PC-3 (cell line): ENCODE results near the gene WIPF3. TPM values are rescaled to one million over a fixed set of nuclear protein-coding genes. Genes with fewer than 3 reads are reported as not detected.

ENCODE experiments used
- ATAC-seq: fragments of 200-7000 bp; cut with Tn5 transposase; 2 replicates; pipeline ENCODE4 v1.9.1; 2020; ENCODE audit warnings: mild to moderate bottlenecking, moderate library complexity
- BruUV-seq: library from RNA; stranded (reverse); fragments of 400-500 nt; replicated peaks from 2 replicates; lab custom pipeline; 2021; lab: Mats Ljungman, UMichigan
- CTCF ChIA-PET: fragments of 300-600 bp; sonication (Branson Sonifier 250); formaldehyde crosslinking; loops from one replicate; lab custom pipeline; 2022; ENCODE audit warnings: antibody characterized with exemption; lab: Charles Lee
- POLR2A ChIA-PET: fragments of 300-600 bp; sonication (Branson Sonifier 250); formaldehyde crosslinking; loops from one replicate; lab custom pipeline; 2022; ENCODE audit warnings: antibody characterized with exemption; ENCODE audit not compliant: unreplicated experiment; lab: Charles Lee
- DNase-seq: peaks from one replicate; pipeline ENCODE4 v3.0.0-alpha.2; 2015
- H2AFZ ChIP-seq: fragments of 300-600 bp; sonication (generic); 2 replicates; pipeline ENCODE4 v1.6.0; 2016; ENCODE audit warnings: antibody characterized with exemption, low read length
- H3F3A ChIP-seq: fragments of 300-600 bp; sonication (generic); one replicate; pipeline ENCODE4 v1.6.0; 2017; ENCODE audit warnings: antibody characterized with exemption, low read length, control low read depth, mild to moderate bottlenecking; ENCODE audit not compliant: unreplicated experiment
- H3K27ac ChIP-seq: fragments of 300-600 bp; sonication (generic); 2 replicates; pipeline ENCODE4 v1.5.1; 2016; ENCODE audit warnings: mild to moderate bottlenecking, low read length
- H3K27me3 ChIP-seq: fragments of 300-600 bp; sonication (generic); 2 replicates; pipeline ENCODE4 v1.6.1; 2016; ENCODE audit warnings: low read length, mixed read lengths
- H3K36me3 ChIP-seq: fragments of 300-600 bp; sonication (generic); 2 replicates; pipeline ENCODE4 v1.6.1; 2016; ENCODE audit warnings: low read depth, mixed run types, low read length, mixed read lengths
- H3K4me1 ChIP-seq: fragments of 300-600 bp; sonication (generic); 2 replicates; pipeline ENCODE4 v1.5.1; 2016; ENCODE audit warnings: low read length; ENCODE audit not compliant: insufficient read depth
- H3K4me2 ChIP-seq: fragments of 300-600 bp; sonication (generic); 2 replicates; pipeline ENCODE4 v1.6.0; 2016; ENCODE audit warnings: low read length
- H3K4me3 ChIP-seq: fragments of 300-600 bp; sonication (generic); 2 replicates; pipeline ENCODE4 v1.5.1; 2016; ENCODE audit warnings: mild to moderate bottlenecking, low read length, mixed read lengths
- H3K79me2 ChIP-seq: fragments of 300-600 bp; sonication (generic); 2 replicates; pipeline ENCODE4 v1.6.1; 2017; ENCODE audit warnings: low read length, mixed read lengths
- H3K9ac ChIP-seq: fragments of 300-600 bp; sonication (generic); 2 replicates; pipeline ENCODE4 v1.6.0; 2016; ENCODE audit warnings: mild to moderate bottlenecking, low read length
- H3K9me2 ChIP-seq: fragments of 300-600 bp; sonication (generic); replicated peaks from 2 replicates; pipeline ENCODE4 v1.6.1; 2016; ENCODE audit warnings: mixed run types, low read length, mixed read lengths
- H3K9me3 ChIP-seq: fragments of 300-600 bp; sonication (generic); 2 replicates; pipeline ENCODE4 v1.6.1; 2016; ENCODE audit warnings: low read length, mixed read lengths
- H4K20me1 ChIP-seq: fragments of 300-600 bp; sonication (generic); 2 replicates; pipeline ENCODE4 v1.6.1; 2016; ENCODE audit warnings: low read length, mixed read lengths
- CTCF ChIP-seq: fragments of 300-600 bp; sonication (generic); conservative IDR thresholded peaks from 2 replicates; pipeline ENCODE4 v1.5.1; 2017; ENCODE audit warnings: antibody characterized with exemption, low read depth, mild to moderate bottlenecking, low read length
- EZH2 ChIP-seq: fragments of 300-600 bp; sonication (generic); IDR thresholded peaks from one replicate; pipeline ENCODE4 v1.6.1; 2017; ENCODE audit warnings: antibody characterized with exemption, mild to moderate bottlenecking, low read length; ENCODE audit not compliant: unreplicated experiment
- EZH2phosphoT487 ChIP-seq: fragments of 300-600 bp; sonication (generic); IDR thresholded peaks from 2 replicates; pipeline ENCODE4 v1.6.1; 2018; ENCODE audit warnings: mild to moderate bottlenecking, antibody characterized with exemption, low read length, borderline replicate concordance
- intact Hi-C: fragments of 100-400 bp; cut with micrococcal nuclease; formaldehyde crosslinking; loops from 2 replicates; pipeline ENCODE4 v1.9.0; 2023
- total RNA-seq: library from RNA; depleted of rRNA; stranded (reverse); fragments of >200 nt; gene quantifications from 2 replicates; pipeline ENCODE4 v1.2.3, GENCODE V29; 2014

WIPF3 gene
- total RNA-seq, 1 experiment from 2014 or later = 3.4 TPM

- TF ChIP-seq EZH2phosphoT487 (no peak), EZH2 (no peak), CTCF (no peak)
- Histone ChIP-seq H3K36me3 (no peaks in the 10 kb centered on the region), H3K27me3 (no peaks in the 10 kb centered on the region), H3F3A (no peaks in the 10 kb centered on the region), H3K4me1 (no peaks in the 10 kb centered on the region), H4K20me1 (no peaks in the 10 kb centered on the region), H2AFZ (no peak overlapping the region), H3K9ac (no peak overlapping the region), H3K9me2 (no peaks in the 10 kb centered on the region), H3K79me2 (no peaks in the 10 kb centered on the region), H3K4me3 (no peak overlapping the region), H3K9me3 (no peaks in the 10 kb centered on the region), H3K27ac (no peak overlapping the region), H3K4me2 (no peak overlapping the region)
- intact Hi-C loops = no loop called here
- ATAC-seq (no peak), DNase-seq (no peak)
- no TSS peak for BruUV-seq
- CTCF ChIA-PET = no interaction called here
- POLR2A ChIA-PET = no interaction called here
These were observed 42.6 kb downstream of the WIPF3 start for GRCh38 chr7:29848941-29849340.

GRCh38 chr7:29851487-29851886 lies 45.2 kb downstream of the WIPF3 start:
- no peaks in the 10 kb centered on the region for H3F3A ChIP-seq
- no peaks in the 10 kb centered on the region for H3K9me3 ChIP-seq
- H3K27me3 ChIP-seq = no peaks in the 10 kb centered on the region
- no peak overlapping the region for H3K4me3 ChIP-seq
- no peak overlapping the region for H3K4me2 ChIP-seq
- H3K4me1 ChIP-seq = peaks cover 8% of the 10 kb centered on the region; the same call in 1 of the 2 replicates
- TF ChIP-seq EZH2 = no peak
- no peak for TF ChIP-seq CTCF
- TF ChIP-seq EZH2phosphoT487 = no peak
- H2AFZ ChIP-seq = no peak overlapping the region
- ATAC-seq (no peak), DNase-seq (no peak)
- no peaks in the 10 kb centered on the region for H3K9me2 ChIP-seq
- no peak overlapping the region for H3K27ac ChIP-seq
- H4K20me1 ChIP-seq = no peaks in the 10 kb centered on the region
- intact Hi-C loops = no loop called here
- BruUV-seq = no TSS peak
- CTCF ChIA-PET = no interaction called here
- no peak overlapping the region for H3K9ac ChIP-seq
- POLR2A ChIA-PET = no interaction called here
- no peaks in the 10 kb centered on the region for H3K79me2 ChIP-seq
- no peaks in the 10 kb centered on the region for H3K36me3 ChIP-seq

- ChIA-PET POLR2A (no interaction called here), CTCF (no interaction called here)
- no peaks in the 10 kb centered on the region for H3K9me3 ChIP-seq
- no peak overlapping the region for H3K4me2 ChIP-seq
- no peaks in the 10 kb centered on the region for H3K36me3 ChIP-seq
- TF ChIP-seq CTCF = no peak
- TF ChIP-seq EZH2phosphoT487 = no peak
- no peak for TF ChIP-seq EZH2
- H3K4me3 ChIP-seq = no peak overlapping the region
- H3K27me3 ChIP-seq = no peaks in the 10 kb centered on the region
- no peaks in the 10 kb centered on the region for H3K9me2 ChIP-seq
- H3K79me2 ChIP-seq = no peaks in the 10 kb centered on the region
- BruUV-seq = no TSS peak
- no peaks in the 10 kb centered on the region for H4K20me1 ChIP-seq
- ATAC-seq (no peak), DNase-seq (peak; percentile 10)
- peaks cover 8% of the 10 kb centered on the region; the same call in 1 of the 2 replicates for H3K4me1 ChIP-seq
- no peaks in the 10 kb centered on the region for H3F3A ChIP-seq
- intact Hi-C loops = no loop called here
- no peak overlapping the region for H2AFZ ChIP-seq
- no peak overlapping the region for H3K27ac ChIP-seq
- H3K9ac ChIP-seq = no peak overlapping the region
These were observed 46.1 kb downstream of the WIPF3 start for GRCh38 chr7:29852457-29852856.
